ENCODE data around the gene NPPA. TPM values are rescaled to one million over a fixed set of nuclear protein-coding genes. Genes with fewer than 3 reads are reported as not detected.

NPPA gene
- total and polyA plus RNA-seq, 9 of the 15 experiments (the other 6 are each of a cell fraction or from before 2014, with no cell fraction given) = not detected

DNA sequence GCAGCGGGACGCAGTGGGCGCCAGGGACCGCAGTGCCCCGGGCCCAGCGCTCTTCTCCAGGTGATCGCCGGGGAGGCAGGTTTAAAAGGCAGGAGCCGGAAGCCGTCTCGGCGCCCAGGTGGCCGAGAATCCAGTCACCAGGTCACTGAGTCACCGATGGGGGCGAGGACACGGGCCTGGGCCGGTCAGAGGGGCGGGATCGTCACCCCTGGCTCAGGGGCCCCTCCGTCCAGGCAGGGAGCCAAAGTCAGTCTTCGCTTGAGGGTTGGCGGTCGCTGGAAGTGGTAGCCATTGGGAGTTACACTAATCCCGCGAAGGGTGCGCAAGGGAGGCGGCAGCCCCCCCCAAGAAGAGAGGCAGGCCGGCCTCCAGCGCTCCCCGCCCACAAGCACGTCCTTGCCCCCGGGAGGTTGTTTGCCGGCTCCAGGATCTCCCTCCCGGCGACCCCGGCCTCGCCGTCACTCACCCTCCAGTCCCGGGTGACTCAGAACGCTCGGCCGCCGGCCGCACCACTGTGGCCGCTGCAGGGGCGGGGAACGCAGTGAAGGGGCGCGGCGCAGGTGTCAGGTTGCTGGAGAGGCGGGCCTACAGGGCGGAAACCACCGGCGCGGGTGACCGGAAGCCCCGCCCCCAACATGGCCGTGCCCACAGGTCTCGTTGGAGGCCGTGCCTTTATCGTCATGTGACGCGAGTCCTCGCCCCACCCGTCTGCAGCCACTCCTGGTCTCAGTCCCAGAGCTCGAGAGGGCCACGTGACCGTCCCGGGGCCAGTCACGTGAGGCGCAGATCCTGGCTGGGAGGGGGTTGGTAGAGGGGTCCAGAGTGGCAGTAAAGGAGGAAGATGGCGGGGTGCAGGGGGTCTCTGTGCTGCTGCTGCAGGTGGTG is 41.9 kb downstream of the NPPA start, which contains the start of the genes CLCN6 and MTHFR (continued):
- TF ChIP-seq, protein P1, sequence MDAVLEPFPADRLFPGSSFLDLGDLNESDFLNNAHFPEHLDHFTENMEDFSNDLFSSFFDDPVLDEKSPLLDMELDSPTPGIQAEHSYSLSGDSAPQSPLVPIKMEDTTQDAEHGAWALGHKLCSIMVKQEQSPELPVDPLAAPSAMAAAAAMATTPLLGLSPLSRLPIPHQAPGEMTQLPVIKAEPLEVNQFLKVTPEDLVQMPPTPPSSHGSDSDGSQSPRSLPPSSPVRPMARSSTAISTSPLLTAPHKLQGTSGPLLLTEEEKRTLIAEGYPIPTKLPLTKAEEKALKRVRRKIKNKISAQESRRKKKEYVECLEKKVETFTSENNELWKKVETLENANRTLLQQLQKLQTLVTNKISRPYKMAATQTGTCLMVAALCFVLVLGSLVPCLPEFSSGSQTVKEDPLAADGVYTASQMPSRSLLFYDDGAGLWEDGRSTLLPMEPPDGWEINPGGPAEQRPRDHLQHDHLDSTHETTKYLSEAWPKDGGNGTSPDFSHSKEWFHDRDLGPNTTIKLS (IDR thresholded peaks at IDR 0.05; ENCODE audit: borderline replicate concordance, low read depth) = 0 out of 2 replicates have a peak, but pooled peaks have one; percentile 43
- TF ChIP-seq KDM4B (IDR thresholded peaks at IDR 0.05; ENCODE audit: borderline replicate concordance in 2 of 2, low read depth in 1 of 2) = peak in 1 of 2 experiments; percentile 96; a peak in 2 of 4 replicates
- peak; percentile 79 for TF ChIP-seq DPF2 (IDR thresholded peaks at IDR 0.05)
- TF ChIP-seq TCF7 (IDR thresholded peaks at IDR 0.05; ENCODE audit: borderline replicate concordance) = peak; percentile 81; the same call in 1 of the 2 replicates
- TF ChIP-seq, protein P2, sequence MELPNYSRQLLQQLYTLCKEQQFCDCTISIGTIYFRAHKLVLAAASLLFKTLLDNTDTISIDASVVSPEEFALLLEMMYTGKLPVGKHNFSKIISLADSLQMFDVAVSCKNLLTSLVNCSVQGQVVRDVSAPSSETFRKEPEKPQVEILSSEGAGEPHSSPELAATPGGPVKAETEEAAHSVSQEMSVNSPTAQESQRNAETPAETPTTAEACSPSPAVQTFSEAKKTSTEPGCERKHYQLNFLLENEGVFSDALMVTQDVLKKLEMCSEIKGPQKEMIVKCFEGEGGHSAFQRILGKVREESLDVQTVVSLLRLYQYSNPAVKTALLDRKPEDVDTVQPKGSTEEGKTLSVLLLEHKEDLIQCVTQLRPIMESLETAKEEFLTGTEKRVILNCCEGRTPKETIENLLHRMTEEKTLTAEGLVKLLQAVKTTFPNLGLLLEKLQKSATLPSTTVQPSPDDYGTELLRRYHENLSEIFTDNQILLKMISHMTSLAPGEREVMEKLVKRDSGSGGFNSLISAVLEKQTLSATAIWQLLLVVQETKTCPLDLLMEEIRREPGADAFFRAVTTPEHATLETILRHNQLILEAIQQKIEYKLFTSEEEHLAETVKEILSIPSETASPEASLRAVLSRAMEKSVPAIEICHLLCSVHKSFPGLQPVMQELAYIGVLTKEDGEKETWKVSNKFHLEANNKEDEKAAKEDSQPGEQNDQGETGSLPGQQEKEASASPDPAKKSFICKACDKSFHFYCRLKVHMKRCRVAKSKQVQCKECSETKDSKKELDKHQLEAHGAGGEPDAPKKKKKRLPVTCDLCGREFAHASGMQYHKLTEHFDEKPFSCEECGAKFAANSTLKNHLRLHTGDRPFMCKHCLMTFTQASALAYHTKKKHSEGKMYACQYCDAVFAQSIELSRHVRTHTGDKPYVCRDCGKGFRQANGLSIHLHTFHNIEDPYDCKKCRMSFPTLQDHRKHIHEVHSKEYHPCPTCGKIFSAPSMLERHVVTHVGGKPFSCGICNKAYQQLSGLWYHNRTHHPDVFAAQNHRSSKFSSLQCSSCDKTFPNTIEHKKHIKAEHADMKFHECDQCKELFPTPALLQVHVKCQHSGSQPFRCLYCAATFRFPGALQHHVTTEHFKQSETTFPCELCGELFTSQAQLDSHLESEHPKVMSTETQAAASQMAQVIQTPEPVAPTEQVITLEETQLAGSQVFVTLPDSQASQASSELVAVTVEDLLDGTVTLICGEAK (IDR thresholded peaks at IDR 0.05) = peak; percentile 97
- TF ChIP-seq, protein P2 (CRISPR knock-in tag; IDR thresholded peaks at IDR 0.05) = no peak
- TF ChIP-seq RERE (CRISPR knock-in tag; IDR thresholded peaks at IDR 0.05; ENCODE audit: borderline replicate concordance) = no peak
- peak; percentile 94 for TF ChIP-seq CREM (IDR thresholded peaks at IDR 0.05; ENCODE audit: low read depth)

Measured in K562 (cell line).